GM23248 (cell line): ENCODE measurements around the gene CDK9.

ENCODE experiments used
- EZH2 ChIP-seq: fragments of 200-600 bp; sonication (generic); IDR thresholded peaks from 2 replicates; pipeline ENCODE4 v1.6.1; 2018; ENCODE audit warnings: antibody characterized with exemption, mild to moderate bottlenecking; ENCODE audit not compliant: insufficient read depth, poor library complexity, severe bottlenecking
- EZH2phosphoT487 ChIP-seq: fragments of 200-600 bp; sonication (generic); IDR thresholded peaks from 2 replicates; pipeline ENCODE4 v1.6.1; 2018; ENCODE audit warnings: antibody characterized with exemption, moderate library complexity, mild to moderate bottlenecking, low read depth; ENCODE audit not compliant: insufficient read depth

DNA sequence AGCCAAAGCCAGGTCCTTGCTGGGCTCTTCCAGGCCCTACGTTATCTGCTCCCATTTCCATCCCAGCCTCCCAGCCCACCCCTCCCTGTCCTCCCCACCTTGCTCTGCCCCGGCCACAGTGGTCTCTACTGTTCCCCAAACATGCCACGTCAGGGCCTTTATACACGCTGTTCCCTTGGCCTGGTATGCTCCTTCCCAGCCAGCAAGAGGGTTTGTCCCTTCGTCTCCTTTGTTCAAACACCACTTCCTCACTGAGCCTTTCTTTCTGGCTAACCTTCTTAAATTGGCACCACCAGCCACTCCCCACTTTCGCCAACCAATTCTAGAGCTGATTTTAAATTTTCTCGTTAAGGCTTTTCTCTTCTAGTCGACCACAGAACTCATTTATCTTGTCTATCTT, 17.1 kb upstream of the CDK9 start:
- TF ChIP-seq EZH2 (no peak), EZH2phosphoT487 (no peak)
